DMS114 treated with DMSO at 0.1 percent for 48 hours (cell line): ENCODE data around the gene EIF3C.
"Not testable (repeated sequence)": the region's sequence is repeated elsewhere in the genome, so short reads cannot be mapped to it uniquely, and the experiment has no call there.

Experiments used
- DNase-seq: peaks from one replicate; lab custom pipeline; 2025; ENCODE audit not compliant: unreplicated experiment; lab: John Stamatoyannopoulos, UW

The EIF3C gene, protein sequence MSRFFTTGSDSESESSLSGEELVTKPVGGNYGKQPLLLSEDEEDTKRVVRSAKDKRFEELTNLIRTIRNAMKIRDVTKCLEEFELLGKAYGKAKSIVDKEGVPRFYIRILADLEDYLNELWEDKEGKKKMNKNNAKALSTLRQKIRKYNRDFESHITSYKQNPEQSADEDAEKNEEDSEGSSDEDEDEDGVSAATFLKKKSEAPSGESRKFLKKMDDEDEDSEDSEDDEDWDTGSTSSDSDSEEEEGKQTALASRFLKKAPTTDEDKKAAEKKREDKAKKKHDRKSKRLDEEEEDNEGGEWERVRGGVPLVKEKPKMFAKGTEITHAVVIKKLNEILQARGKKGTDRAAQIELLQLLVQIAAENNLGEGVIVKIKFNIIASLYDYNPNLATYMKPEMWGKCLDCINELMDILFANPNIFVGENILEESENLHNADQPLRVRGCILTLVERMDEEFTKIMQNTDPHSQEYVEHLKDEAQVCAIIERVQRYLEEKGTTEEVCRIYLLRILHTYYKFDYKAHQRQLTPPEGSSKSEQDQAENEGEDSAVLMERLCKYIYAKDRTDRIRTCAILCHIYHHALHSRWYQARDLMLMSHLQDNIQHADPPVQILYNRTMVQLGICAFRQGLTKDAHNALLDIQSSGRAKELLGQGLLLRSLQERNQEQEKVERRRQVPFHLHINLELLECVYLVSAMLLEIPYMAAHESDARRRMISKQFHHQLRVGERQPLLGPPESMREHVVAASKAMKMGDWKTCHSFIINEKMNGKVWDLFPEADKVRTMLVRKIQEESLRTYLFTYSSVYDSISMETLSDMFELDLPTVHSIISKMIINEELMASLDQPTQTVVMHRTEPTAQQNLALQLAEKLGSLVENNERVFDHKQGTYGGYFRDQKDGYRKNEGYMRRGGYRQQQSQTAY

DNA sequence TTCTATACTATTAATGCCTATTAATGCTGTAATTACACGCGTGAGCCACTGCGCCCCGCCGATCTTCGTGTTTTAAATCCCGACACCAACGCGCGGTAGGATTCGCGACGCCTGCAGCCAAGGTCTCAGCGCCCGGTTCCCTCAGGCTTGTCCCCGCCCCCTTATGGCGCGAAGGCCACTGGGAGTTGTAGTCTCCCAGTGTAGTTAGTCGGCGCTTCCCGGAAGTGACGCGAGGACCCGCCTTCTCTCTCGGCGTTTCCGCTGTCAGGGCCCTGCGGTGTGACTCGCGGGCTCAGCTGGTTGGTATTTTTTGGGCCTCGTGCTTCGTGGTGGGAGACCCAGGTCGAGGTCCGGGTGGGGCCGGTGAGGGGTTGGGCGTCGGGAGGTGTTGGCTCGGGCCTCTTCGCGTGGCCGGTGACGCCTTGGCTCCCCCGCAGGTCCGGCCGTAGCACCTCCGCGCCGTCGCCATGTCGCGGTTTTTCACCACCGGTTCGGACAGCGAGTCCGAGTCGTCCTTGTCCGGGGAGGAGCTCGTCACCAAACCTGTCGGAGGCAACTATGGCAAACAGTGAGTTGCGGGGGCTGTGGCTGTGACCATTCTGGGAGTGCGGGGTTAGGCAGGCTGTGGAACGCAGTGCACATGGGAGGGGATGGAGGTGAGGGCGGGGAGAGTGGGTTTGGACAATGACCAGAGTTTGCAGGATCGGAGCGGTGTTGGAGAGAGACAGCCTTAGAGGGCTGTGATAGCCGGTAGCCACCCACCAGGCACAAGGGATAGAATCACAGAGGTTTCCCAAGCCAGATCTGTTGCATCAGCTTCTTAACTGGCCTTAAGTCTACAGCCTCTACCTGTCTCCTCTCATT is at the start of gene EIF3C:
Gene EIF3C, plus strand, starts transcription at position 245 of the 864 bp plus-strand sequence. Its CDS starts 223 bp downstream, at position 468.
- not testable (repeated sequence) for DNase-seq

DNA sequence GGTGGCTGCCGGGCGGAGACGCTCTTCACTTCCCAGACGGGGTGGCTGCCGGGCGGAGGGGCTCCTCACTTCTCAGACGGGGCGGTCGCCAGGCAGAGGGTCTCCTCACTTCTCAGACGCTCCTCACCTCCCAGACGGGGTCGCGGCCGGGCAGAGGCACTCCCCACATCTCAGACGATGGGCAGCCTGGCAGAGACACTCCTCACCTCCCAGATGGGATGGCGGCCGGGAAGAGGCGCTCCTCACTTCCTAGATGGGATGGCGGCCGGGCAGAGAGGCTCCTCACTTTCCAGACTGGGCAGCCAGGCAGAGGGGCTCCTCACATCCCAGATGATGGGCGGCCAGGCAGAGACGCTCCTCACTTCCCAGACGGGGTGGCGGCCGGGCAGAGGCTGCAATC is 45.0 kb upstream of the EIF3C start:
- DNase-seq = not testable (repeated sequence)

DNA sequence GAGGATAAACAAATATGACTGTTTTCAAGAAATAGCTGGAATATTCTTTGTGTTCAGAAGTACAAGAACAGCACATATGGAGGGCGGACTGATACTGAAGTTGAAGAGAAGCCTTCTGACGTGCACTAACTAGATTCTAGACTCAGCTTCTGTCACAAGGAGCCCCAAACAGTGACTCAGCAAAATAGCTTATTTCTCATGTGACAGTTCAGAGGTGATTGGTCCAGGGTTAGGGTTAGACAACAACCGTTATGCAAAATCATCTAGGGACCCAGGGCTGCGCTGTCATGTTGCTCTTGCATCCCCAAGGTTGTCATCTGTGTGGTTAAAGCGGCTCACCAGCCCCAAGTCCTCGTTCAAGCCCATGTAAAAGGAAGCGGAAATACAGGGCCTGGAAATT is 43.8 kb upstream of the EIF3C start:
- not testable (repeated sequence) for DNase-seq

DNA sequence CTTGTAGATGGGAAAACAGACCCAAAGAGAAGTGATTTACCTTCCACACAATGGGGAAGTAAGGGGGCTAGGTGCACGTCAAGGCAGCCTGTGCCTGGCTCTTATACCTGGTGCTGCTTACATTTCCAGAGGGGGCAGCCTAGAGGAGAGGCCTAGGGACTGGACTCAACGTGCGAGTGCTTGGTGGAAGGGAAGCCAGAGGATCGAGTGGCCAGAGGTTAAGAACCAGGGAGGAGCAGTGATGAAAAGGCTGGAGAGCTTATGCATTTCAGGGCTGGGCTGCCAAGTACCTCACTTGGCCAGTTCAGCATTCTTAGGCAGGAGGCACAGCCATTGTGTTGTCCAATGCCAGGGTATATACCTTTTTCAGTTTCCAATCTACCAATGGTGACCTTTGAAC is 43.1 kb upstream of the EIF3C start:
- DNase-seq = not testable (repeated sequence)

DNA sequence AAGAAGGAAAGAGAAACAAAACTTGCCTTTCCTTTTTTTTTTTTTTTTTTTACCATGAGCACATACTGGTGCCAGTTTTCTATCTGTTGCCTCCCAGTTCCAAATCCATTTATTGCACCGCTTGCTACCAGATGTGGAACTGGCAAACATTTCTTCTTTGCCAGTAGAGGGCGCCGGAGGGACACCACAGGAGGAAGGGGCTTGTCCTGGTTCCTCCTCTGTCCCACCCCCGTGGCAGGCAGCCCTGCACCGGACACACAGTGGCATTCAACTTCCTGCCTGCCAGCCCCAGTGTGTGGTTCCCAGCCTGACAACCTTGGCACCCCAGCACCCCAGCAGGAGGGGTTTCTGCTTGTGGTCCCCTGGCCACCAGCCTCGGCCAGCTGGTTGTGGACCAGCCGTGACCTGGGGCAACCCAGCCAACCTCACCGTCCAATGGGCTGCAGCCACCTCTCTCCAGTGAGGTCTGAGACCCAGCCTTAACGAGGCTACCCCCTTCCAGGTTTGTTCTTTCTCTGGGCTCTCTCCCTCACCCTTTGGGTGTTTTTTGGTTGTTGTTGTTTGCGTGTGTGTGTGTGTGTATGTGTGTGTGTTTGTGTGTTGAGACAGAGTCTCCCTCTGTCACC is 22.8 kb upstream of the EIF3C start:
- DNase-seq = not testable (repeated sequence)

DNA sequence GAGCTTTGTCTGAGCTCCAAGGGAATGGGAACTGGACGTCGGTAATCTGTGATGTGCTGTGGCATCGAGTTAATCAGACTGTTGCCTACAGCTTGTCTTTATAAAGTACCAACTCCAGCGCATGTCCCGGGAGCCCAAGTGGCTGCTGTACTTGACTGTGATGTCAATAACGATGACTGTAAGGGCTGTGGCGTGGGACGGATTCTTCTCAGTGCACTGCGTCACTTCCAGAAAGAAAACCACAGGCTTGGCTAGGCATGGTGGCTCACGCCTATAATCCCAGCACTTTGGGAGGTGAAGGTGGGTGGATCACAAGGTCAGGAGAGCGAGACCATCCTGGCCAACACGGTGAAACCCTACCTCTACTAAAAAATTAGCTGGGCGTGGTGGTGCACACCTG is 21.8 kb upstream of the EIF3C start:
- DNase-seq = not testable (repeated sequence)

DNA sequence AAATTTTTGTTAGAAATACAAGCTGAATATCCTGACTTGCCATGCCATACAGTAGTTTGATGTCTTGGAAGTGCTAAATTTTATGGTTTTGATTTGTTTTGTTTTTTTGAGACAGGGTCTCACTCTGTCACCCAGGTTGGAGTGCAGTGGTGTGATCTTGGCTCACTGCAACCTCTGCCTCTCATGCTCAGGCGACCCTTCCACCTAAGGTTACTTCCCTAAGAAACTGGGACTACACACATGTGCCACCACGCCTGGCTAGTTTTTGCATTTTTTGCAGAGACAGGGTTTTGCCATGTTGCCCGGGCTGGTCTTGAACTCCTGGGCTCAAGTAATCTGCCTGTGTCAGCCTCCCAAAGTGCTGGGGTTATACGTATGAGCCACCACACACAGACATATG is 19.5 kb upstream of the EIF3C start:
- not testable (repeated sequence) for DNase-seq

DNA sequence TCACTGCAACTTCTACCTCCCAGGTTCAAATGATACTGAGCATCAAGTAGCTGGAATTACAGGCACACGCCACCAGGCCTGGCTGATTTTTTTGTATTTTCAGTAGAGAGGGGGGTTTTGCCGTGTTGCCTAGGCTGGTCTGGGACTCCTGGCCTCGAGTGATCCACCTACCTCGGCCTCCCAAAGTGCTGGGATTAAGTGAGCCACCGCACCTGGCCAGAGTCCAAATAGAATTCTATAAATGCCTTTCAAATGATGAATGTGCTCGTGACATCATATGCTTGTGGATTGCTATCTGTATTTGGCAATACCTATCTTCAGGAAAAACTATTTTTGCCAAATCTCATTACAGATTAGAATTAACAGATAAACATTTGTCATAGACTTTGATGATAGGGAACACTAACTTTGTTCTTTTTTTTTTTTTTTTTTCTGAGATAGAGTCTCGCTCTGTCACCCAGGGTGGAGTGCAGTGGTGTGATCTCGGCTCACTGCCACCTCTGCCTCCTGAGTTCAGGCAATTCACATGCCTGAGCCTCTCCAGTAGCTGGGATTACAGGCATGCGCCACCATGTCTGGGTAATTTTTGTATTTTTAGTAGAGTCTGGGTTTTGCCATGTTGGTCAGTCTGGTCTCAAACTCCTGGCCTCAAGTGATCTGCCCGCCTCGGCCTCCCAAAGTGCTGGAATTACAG is 17.9 kb upstream of the EIF3C start:
- not testable (repeated sequence) for DNase-seq

DNA sequence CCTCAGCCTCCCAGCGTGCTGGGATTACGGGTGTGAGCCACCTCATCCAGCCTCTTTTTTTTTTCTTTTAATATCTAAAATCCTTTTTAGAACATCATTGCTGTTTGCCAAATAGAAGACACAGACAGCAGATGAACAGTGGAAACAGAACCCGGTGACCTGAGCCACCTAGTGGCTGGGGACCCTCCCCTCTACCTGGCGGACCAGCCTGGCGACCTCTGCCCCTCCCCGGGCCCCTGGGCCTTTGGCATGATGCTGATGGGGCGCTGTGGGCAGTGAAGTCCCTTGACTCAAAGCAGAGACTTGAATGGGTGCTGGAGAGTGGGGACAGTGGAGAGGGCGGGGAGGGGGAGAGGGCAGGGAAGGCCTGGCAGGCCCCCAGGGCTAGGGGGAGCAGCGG is 11.5 kb upstream of the EIF3C start:
- DNase-seq = not testable (repeated sequence)

DNA sequence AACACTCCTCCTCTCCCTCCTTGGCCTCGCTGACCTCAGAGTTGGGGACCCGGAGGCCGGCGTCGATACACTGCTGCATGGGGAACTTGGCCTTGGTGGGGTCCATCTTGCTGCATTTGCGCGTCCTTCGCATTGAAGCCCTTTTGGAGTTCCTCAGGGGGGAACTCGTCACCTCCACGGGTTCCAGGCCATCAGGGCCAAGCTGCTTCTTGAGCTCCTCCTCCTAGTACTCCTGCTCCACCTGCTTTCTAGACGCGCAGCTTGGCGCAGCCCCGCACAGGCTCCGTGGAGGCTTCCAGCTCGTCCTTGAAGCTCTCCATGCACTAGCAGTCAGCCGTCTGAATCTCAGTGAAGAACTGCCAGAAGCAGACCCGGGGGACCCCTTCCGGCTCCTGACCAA is 10.9 kb upstream of the EIF3C start:
- not testable (repeated sequence) for DNase-seq

DNA sequence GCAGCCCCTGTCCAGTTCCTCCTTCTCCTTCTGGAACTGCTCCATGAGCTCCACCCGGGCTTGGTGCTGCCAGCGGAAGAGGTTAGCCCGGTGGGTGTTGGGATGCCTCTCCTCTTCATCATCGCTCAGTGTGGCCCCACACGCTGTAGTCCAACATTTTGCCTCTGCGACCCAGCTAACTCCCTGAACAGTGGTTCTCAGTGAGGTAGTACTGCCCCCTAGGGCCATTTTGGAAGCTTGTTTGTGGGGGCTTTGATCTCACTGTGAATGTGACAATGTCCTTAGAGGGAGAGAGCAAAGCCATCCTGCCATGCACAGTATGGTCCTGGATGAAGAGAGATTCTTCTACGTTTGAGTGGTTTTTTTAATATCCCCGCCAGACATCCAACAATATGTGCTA is 9.9 kb upstream of the EIF3C start:
- not testable (repeated sequence) for DNase-seq

DNA sequence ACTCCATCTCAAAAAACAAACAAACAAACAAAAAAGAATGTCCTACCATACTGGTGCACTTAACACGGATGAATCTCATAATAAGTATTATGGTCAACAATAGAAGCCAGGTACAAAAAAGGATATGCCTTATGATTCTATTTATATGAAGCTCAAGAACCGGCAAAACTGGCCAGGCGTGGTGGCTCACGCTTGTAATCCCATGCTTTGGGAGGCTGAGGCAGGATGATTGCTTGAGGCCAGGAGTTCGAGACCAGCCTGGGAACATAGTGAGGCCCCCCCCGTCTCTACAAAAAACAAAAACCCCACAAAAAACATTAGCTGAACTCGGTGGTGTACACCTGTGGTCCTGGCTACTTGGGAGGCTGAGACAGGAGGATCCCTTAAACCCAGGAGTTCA is 7.0 kb upstream of the EIF3C start:
- DNase-seq = not testable (repeated sequence)

DNA sequence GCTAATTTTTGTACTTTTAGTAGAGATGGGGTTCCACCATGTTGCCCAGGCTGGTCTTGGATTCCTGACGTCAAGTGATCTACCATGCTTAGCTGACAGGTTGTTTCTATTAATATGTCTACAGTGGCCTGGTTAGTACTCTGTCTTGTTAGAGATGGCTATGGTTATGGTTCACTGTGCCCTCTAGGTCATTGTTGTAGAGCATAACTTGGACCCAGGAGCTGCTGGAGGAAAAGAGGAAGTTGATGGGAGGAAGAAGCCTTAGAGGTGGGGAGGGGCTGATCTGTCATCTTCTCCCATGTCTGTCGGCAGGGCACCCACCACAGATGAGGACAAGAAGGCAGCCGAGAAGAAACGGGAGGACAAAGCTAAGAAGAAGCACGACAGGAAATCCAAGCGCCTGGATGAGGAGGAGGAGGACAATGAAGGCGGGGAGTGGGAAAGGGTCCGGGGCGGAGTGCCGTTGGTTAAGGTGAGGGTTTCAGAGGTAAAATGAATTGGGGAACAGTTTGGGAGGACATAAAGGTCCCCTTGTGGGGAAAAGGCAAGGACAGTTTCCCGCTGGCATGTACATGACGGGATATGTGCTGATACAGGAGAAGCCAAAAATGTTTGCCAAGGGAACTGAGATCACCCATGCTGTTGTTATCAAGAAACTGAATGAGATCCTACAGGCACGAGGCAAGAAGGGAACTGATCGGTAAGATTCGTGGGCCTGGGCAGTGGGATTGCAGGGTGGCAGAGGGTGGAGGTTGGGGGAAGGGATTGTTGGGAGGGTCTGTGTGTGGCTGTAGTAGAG is 11.8 kb downstream of the EIF3C start:
- not testable (repeated sequence) for DNase-seq

DNA sequence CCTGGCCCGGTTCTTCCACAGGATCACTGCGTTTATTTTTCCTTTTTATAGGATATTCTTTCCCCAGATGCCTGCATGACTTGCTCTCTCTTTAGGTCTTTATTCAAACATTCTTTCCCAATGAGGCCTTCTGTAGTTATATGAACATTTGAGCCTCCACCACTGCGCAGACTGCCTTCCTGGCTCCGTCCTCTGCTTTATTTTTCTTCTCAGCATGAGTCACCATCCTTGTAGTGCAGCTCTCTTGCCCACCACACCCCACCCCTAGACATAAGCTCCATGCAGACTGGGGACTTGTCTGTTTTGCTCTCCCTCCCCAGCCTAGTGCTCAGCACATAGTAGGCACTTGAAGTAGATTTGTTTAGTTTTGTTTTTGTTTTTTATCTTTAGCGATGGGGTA is 20.0 kb downstream of the EIF3C start:
- DNase-seq = not testable (repeated sequence)

DNA sequence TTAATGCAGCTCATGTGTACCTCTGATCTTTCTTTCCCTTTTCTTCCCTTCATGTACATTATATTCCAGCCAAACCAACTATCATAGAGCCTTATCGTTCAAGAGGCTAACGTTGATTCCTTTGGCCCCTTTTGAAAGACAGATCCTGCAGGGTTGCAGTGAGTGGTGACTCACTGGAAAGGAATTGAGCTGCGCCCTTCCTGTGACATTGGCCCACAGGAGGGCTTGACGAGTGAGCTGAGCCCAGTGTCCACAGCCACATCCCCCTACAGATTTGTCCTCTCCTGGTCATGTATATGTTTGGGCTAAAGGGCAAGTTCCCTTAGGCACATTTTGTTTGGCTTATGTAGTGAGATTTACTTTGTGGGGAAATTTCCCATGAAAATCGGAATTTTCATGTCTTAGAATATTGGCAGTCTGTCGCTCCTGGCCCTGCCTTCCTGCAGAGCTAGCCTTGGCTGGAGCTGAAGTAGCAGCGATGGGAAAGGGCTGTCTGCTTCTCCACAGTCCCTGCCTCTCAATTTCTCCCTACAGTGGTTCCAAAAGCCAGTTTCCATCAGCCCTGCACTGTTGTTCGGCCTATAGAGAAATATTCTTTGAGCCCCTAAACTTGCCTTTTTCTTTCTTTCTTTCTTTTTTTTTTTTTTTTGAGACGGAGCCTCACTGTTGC is 21.3 kb downstream of the EIF3C start:
- not testable (repeated sequence) for DNase-seq

DNA sequence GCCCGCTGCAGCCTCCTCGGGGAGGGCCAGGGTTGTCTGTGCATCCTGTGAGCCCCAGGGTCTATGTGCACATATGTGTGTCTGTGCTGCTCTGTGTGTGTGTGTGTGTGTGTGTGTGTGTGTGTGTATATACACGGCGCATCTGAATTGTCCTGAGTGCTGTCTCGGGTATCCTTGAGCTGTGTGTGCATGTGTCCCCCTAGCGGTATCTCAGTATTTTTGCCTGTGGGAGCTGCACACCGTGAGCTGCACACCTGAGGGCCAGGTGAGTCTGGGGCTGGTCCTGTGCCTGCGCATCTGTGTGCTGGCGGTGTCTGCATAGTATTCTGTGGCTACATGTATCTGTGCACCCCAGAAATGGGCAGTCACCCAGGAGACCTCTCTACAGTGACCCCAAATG is 28.5 kb downstream of the EIF3C start:
- DNase-seq = not testable (repeated sequence)

DNA sequence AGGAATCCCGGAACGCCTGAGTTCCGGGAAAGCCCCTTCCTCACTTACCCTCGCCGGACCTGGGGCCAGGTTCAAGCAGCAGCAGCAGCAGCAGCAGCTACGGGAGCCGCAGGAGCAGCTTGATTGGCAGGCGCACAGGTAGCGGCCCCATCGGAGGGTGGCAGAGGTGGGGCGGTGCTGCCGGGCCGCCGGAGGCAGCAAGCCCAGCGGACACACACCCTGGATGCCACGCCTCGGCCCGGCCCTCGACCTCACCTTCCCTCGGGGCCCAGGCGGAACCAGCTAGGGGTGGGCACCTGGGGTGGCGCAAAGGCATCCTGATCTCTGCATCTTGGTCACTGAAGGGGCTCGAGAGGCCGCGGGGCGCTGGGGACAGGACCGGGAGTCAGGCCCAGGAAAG is 29.4 kb downstream of the EIF3C start:
- not testable (repeated sequence) for DNase-seq

DNA sequence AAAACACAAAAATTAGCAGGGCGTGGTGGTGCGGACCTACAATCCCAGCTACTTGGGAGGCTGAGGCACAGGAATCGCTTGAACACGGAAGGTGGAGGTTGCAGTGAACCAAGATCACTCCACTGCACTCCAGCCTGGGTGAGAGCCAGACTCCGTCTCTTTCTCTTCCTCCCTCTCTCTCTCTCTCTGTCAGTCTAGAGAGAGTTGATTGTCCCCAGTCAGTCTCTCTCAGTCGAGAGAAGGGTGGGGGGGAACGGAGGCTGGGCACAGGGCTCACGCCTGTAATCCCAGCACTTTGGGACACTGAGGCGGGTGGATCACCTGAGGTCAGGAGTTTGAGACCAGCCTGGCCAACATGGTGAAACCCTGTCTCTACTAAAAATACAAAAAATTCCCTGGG is 30.0 kb downstream of the EIF3C start:
- DNase-seq = not testable (repeated sequence)
